Measurements from ENCODE around the gene ZNF518A.

The ZNF518A gene

GRCh38 chr10:96153070-96153469, 23.0 kb downstream of the ZNF518A start:
- Histone ChIP-seq H3K27me3 (ENCODE audit: control insufficient read depth in 1 of 2, insufficient read depth in 1 of 2, low read length in 2 of 2) (no peaks in the 10 kb centered on the region), H3K23ac (ENCODE audit: low read length in 2 of 2) (no peak overlapping the region), H3K4me2 (ENCODE audit: low read length, poor library complexity, severe bottlenecking) (no peak overlapping the region), H3K36me3 (ENCODE audit: control insufficient read depth in 1 of 2, insufficient read depth in 2 of 2, low read depth in 1 of 2, low read length in 2 of 2) (peaks cover 10 to 64% of the 10 kb centered on the region in 2 experiments), H3K18ac (ENCODE audit: low read depth in 1 of 2, low read length in 2 of 2) (no peak overlapping the region), H3K4ac (ENCODE audit: low read depth in 1 of 2, low read length in 2 of 2) (no peak overlapping the region), H3K4me3 (ENCODE audit: insufficient read depth in 1 of 2, low read depth in 1 of 2, low read length in 2 of 2) (no peak overlapping the region), H3K9ac (ENCODE audit: low read length) (no peak overlapping the region), H4K91ac (ENCODE audit: low read length) (no peak overlapping the region), H2BK15ac (ENCODE audit: low read depth, poor library complexity, severe bottlenecking) (no peak overlapping the region), H3K14ac (ENCODE audit: low read length in 2 of 2) (no peak overlapping the region), H3K9me3 (ENCODE audit: control insufficient read depth, low read length) (no peaks in the 10 kb centered on the region), H2AK5ac (ENCODE audit: low read length, severe bottlenecking) (no peak overlapping the region), H2BK120ac (ENCODE audit: low read depth, low read length) (no peak overlapping the region), H2BK5ac (ENCODE audit: low read depth, low read length, poor library complexity, severe bottlenecking) (no peak overlapping the region), H3K27ac (ENCODE audit: low read length, poor library complexity, severe bottlenecking) (no peak overlapping the region), H3K79me1 (replicated peaks; ENCODE audit: low read length, poor library complexity, severe bottlenecking) (peaks cover 13% of the 10 kb centered on the region), H3K4me1 (ENCODE audit: control insufficient read depth, insufficient read depth, low read depth, low read length) (peaks cover 3% of the 10 kb centered on the region), H2BK12ac (ENCODE audit: low read length in 2 of 2) (no peak overlapping the region), H4K8ac (ENCODE audit: low read length) (no peak overlapping the region), H2AFZ (ENCODE audit: low read depth, low read length) (no peak overlapping the region)
- no CpG with 5 or more reads among the region's 1 CpG for WGBS
- no peak for DNase-seq

GRCh38 chr10:96165726-96166125, 35.6 kb downstream of the ZNF518A start:
- Histone ChIP-seq H3K79me1 (replicated peaks; ENCODE audit: low read length, poor library complexity, severe bottlenecking) (no peaks in the 10 kb centered on the region), H2AFZ (ENCODE audit: low read depth, low read length) (no peak overlapping the region), H2BK15ac (ENCODE audit: low read depth, poor library complexity, severe bottlenecking) (no peak overlapping the region), H3K4me2 (ENCODE audit: low read length, poor library complexity, severe bottlenecking) (no peak overlapping the region), H3K23ac (ENCODE audit: low read length in 2 of 2) (no peak overlapping the region), H3K4me1 (ENCODE audit: control insufficient read depth, insufficient read depth, low read depth, low read length) (no peaks in the 10 kb centered on the region), H3K27me3 (ENCODE audit: control insufficient read depth in 1 of 2, insufficient read depth in 1 of 2, low read length in 2 of 2) (no peaks in the 10 kb centered on the region), H2AK5ac (ENCODE audit: low read length, severe bottlenecking) (no peak overlapping the region), H3K9me3 (ENCODE audit: control insufficient read depth, low read length) (peaks cover 45% of the 10 kb centered on the region), H3K18ac (ENCODE audit: low read depth in 1 of 2, low read length in 2 of 2) (no peak overlapping the region), H2BK5ac (ENCODE audit: low read depth, low read length, poor library complexity, severe bottlenecking) (no peak overlapping the region), H4K8ac (ENCODE audit: low read length) (no peak overlapping the region), H3K4ac (ENCODE audit: low read depth in 1 of 2, low read length in 2 of 2) (no peak overlapping the region), H2BK12ac (ENCODE audit: low read length in 2 of 2) (no peak overlapping the region), H3K36me3 (ENCODE audit: control insufficient read depth in 1 of 2, insufficient read depth in 2 of 2, low read depth in 1 of 2, low read length in 2 of 2) (peaks cover 0 to 3% of the 10 kb centered on the region in 2 experiments), H4K91ac (ENCODE audit: low read length) (no peak overlapping the region), H3K14ac (ENCODE audit: low read length in 2 of 2) (no peak overlapping the region), H3K27ac (ENCODE audit: low read length, poor library complexity, severe bottlenecking) (no peak overlapping the region), H3K9ac (ENCODE audit: low read length) (no peak overlapping the region), H3K4me3 (ENCODE audit: insufficient read depth in 1 of 2, low read depth in 1 of 2, low read length in 2 of 2) (no peak overlapping the region), H2BK120ac (ENCODE audit: low read depth, low read length) (no peak overlapping the region)
- no peak for DNase-seq
- 82% methylated on average over 4 of the region's 6 CpGs for WGBS

- Histone ChIP-seq H4K91ac (ENCODE audit: low read length) (no peak overlapping the region), H3K23ac (ENCODE audit: low read length in 2 of 2) (no peak overlapping the region), H3K14ac (ENCODE audit: low read length in 2 of 2) (no peak overlapping the region), H3K4me2 (ENCODE audit: low read length, poor library complexity, severe bottlenecking) (no peak overlapping the region), H2AFZ (ENCODE audit: low read depth, low read length) (no peak overlapping the region), H3K36me3 (ENCODE audit: control insufficient read depth in 1 of 2, insufficient read depth in 2 of 2, low read depth in 1 of 2, low read length in 2 of 2) (peaks cover 0 to 3% of the 10 kb centered on the region in 2 experiments), H3K4ac (ENCODE audit: low read depth in 1 of 2, low read length in 2 of 2) (no peak overlapping the region), H3K79me1 (replicated peaks; ENCODE audit: low read length, poor library complexity, severe bottlenecking) (no peaks in the 10 kb centered on the region), H3K27ac (ENCODE audit: low read length, poor library complexity, severe bottlenecking) (no peak overlapping the region), H3K9me3 (ENCODE audit: control insufficient read depth, low read length) (peaks cover 59% of the 10 kb centered on the region), H3K9ac (ENCODE audit: low read length) (no peak overlapping the region), H2BK5ac (ENCODE audit: low read depth, low read length, poor library complexity, severe bottlenecking) (no peak overlapping the region), H3K4me3 (ENCODE audit: insufficient read depth in 1 of 2, low read depth in 1 of 2, low read length in 2 of 2) (no peak overlapping the region), H3K18ac (ENCODE audit: low read depth in 1 of 2, low read length in 2 of 2) (no peak overlapping the region), H4K8ac (ENCODE audit: low read length) (no peak overlapping the region), H2AK5ac (ENCODE audit: low read length, severe bottlenecking) (no peak overlapping the region), H3K4me1 (ENCODE audit: control insufficient read depth, insufficient read depth, low read depth, low read length) (no peaks in the 10 kb centered on the region), H2BK120ac (ENCODE audit: low read depth, low read length) (no peak overlapping the region), H2BK15ac (ENCODE audit: low read depth, poor library complexity, severe bottlenecking) (no peak overlapping the region), H2BK12ac (ENCODE audit: low read length in 2 of 2) (no peak overlapping the region), H3K27me3 (ENCODE audit: control insufficient read depth in 1 of 2, insufficient read depth in 1 of 2, low read length in 2 of 2) (no peaks in the 10 kb centered on the region)
- DNase-seq, result no peak
- 67% methylated on average over 1 of the region's 1 CpG for WGBS
Observed at GRCh38 chr10:96168546-96168945, 38.4 kb downstream of the ZNF518A start.

- no peak overlapping the region for H2AK5ac ChIP-seq (ENCODE audit: low read length, severe bottlenecking)
- H3K27ac ChIP-seq (ENCODE audit: low read length, poor library complexity, severe bottlenecking), result no peak overlapping the region
- no peak overlapping the region for H4K8ac ChIP-seq (ENCODE audit: low read length)
- no peak overlapping the region for H3K23ac ChIP-seq (ENCODE audit: low read length in 2 of 2)
- no peak overlapping the region for H2BK5ac ChIP-seq (ENCODE audit: low read depth, low read length, poor library complexity, severe bottlenecking)
- H3K9ac ChIP-seq (ENCODE audit: low read length), result no peak overlapping the region
- no peak overlapping the region for H2BK120ac ChIP-seq (ENCODE audit: low read depth, low read length)
- no peak for DNase-seq
- no peak overlapping the region for H3K18ac ChIP-seq (ENCODE audit: low read depth in 1 of 2, low read length in 2 of 2)
- peaks cover 70% of the 10 kb centered on the region for H3K9me3 ChIP-seq (ENCODE audit: control insufficient read depth, low read length)
- peaks cover 0 to 3% of the 10 kb centered on the region in 2 experiments for H3K36me3 ChIP-seq (ENCODE audit: control insufficient read depth in 1 of 2, insufficient read depth in 2 of 2, low read depth in 1 of 2, low read length in 2 of 2)
- no peaks in the 10 kb centered on the region for H3K27me3 ChIP-seq (ENCODE audit: control insufficient read depth in 1 of 2, insufficient read depth in 1 of 2, low read length in 2 of 2)
- no peak overlapping the region for H3K4me2 ChIP-seq (ENCODE audit: low read length, poor library complexity, severe bottlenecking)
- no peak overlapping the region for H2BK12ac ChIP-seq (ENCODE audit: low read length in 2 of 2)
- no peak overlapping the region for H3K14ac ChIP-seq (ENCODE audit: low read length in 2 of 2)
- no peak overlapping the region for H3K4me3 ChIP-seq (ENCODE audit: insufficient read depth in 1 of 2, low read depth in 1 of 2, low read length in 2 of 2)
- no peak overlapping the region for H3K4ac ChIP-seq (ENCODE audit: low read depth in 1 of 2, low read length in 2 of 2)
- no peak overlapping the region for H4K91ac ChIP-seq (ENCODE audit: low read length)
- no peaks in the 10 kb centered on the region for H3K79me1 ChIP-seq (replicated peaks; ENCODE audit: low read length, poor library complexity, severe bottlenecking)
- no peak overlapping the region for H2AFZ ChIP-seq (ENCODE audit: low read depth, low read length)
- H2BK15ac ChIP-seq (ENCODE audit: low read depth, poor library complexity, severe bottlenecking), result no peak overlapping the region
- H3K4me1 ChIP-seq (ENCODE audit: control insufficient read depth, insufficient read depth, low read depth, low read length), result no peaks in the 10 kb centered on the region
Observed at GRCh38 chr10:96170230-96170629, 40.1 kb downstream of the ZNF518A start.
